ENCODE data around the gene FBXL17.

- no peak for TF ChIP-seq MXD4 (CRISPR knock-in tag; IDR thresholded peaks at IDR 0.05; ENCODE audit: borderline replicate concordance)
- TF ChIP-seq ZNF396 (CRISPR knock-in tag; IDR thresholded peaks at IDR 0.05; ENCODE audit: borderline replicate concordance), result no peak
- no peak for TF ChIP-seq ZNF317 (CRISPR knock-in tag; IDR thresholded peaks at IDR 0.05; ENCODE audit: borderline replicate concordance, low read depth)
- no peak for TF ChIP-seq CTCF (IDR thresholded peaks at IDR 0.05)
Observed at GRCh38 chr5:107919969-107920368, 461.9 kb downstream of the FBXL17 start.

Data from WTC11 (cell line).